KMS-11 (cell line): Measurements from ENCODE around the gene OSBPL8.

Experiments
- H2AFZ ChIP-seq: fragments of 200-600 bp; sonication (generic); 2 replicates; pipeline ENCODE4 v1.6.1; 2016; ENCODE audit warnings: antibody characterized with exemption, mixed run types, low read depth
- H3K27ac ChIP-seq: fragments of 200-600 bp; sonication (generic); 2 replicates; pipeline ENCODE4 v1.6.1; 2016; ENCODE audit warnings: mild to moderate bottlenecking, mixed run types
- H3K27me3 ChIP-seq: fragments of 200-600 bp; sonication (generic); 2 replicates; pipeline ENCODE4 v1.6.1; 2017; ENCODE audit warnings: mild to moderate bottlenecking, low read depth, mixed run types, moderate library complexity; ENCODE audit not compliant: insufficient read depth
- H3K36me3 ChIP-seq: fragments of 200-600 bp; sonication (generic); 2 replicates; pipeline ENCODE4 v1.6.1; 2017; ENCODE audit warnings: mild to moderate bottlenecking, mixed run types; ENCODE audit not compliant: insufficient read depth
- H3K4me1 ChIP-seq: fragments of 200-600 bp; sonication (generic); 2 replicates; pipeline ENCODE4 v1.6.1; 2016; ENCODE audit warnings: mild to moderate bottlenecking, low read depth, mixed run types; ENCODE audit not compliant: poor library complexity, severe bottlenecking
- H3K4me2 ChIP-seq: fragments of 200-600 bp; sonication (generic); 2 replicates; pipeline ENCODE4 v1.7.0; 2016; ENCODE audit warnings: mild to moderate bottlenecking, mixed run types
- H3K4me3 ChIP-seq: fragments of 200-600 bp; sonication (generic); IDR thresholded peaks from 2 replicates; pipeline ENCODE4 v1.6.1; 2017; ENCODE audit warnings: low read depth, low read length, mixed read lengths; ENCODE audit not compliant: insufficient read depth
- H3K79me2 ChIP-seq: fragments of 200-600 bp; sonication (generic); 2 replicates; pipeline ENCODE4 v1.6.1; 2016; ENCODE audit warnings: low read depth, mixed run types; ENCODE audit not compliant: insufficient read depth
- H3K9ac ChIP-seq: fragments of 200-600 bp; sonication (generic); 2 replicates; pipeline ENCODE4 v1.6.1; 2016; ENCODE audit warnings: mild to moderate bottlenecking, mixed run types
- H4K20me1 ChIP-seq: fragments of 200-600 bp; sonication (generic); 2 replicates; pipeline ENCODE4 v1.6.1; 2016; ENCODE audit warnings: mild to moderate bottlenecking, mixed run types; ENCODE audit not compliant: insufficient read depth
- TF ChIP-seq, protein P1 (sequence below): fragments of 200-600 bp; sonication (generic); conservative IDR thresholded peaks from 2 replicates; pipeline ENCODE4 v1.6.1; 2017; ENCODE audit warnings: low read depth, mild to moderate bottlenecking, antibody characterized with exemption, low read length, moderate library complexity, mixed read lengths

Gene OSBPL8

DNA sequence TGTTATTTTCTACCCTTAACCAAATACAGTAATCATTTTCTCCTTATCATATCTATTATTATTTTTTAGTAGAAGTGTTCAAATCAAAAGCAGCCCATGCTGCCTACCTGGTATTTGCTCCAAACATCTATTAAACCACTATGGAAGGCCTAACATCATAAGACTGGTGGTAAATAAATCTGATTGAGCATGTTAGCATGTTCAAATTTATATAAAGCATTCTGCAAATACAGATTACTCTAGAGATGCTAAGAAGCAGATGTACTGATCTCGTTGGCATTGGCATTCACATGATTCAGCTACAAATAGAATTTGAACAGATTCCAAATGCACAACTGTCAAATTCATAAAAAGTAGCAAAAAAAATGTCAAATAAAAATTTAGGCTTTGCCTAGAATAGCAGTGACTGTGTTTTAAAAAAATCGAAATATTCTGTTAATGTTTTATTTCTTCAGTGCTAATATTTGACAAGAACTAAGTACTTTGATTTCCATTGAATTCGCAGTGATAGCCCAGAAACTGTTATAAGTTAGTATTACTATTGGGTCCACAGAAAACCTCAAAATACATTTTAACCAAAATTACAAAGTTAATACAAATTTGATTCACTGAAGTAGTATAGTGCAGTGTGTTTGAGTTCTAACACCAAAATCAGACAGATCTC, 9.4 kb upstream of the OSBPL8 start:
- no peak overlapping the region for H3K9ac ChIP-seq
- TF ChIP-seq, protein P1, sequence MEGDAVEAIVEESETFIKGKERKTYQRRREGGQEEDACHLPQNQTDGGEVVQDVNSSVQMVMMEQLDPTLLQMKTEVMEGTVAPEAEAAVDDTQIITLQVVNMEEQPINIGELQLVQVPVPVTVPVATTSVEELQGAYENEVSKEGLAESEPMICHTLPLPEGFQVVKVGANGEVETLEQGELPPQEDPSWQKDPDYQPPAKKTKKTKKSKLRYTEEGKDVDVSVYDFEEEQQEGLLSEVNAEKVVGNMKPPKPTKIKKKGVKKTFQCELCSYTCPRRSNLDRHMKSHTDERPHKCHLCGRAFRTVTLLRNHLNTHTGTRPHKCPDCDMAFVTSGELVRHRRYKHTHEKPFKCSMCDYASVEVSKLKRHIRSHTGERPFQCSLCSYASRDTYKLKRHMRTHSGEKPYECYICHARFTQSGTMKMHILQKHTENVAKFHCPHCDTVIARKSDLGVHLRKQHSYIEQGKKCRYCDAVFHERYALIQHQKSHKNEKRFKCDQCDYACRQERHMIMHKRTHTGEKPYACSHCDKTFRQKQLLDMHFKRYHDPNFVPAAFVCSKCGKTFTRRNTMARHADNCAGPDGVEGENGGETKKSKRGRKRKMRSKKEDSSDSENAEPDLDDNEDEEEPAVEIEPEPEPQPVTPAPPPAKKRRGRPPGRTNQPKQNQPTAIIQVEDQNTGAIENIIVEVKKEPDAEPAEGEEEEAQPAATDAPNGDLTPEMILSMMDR, result no peak

DNA sequence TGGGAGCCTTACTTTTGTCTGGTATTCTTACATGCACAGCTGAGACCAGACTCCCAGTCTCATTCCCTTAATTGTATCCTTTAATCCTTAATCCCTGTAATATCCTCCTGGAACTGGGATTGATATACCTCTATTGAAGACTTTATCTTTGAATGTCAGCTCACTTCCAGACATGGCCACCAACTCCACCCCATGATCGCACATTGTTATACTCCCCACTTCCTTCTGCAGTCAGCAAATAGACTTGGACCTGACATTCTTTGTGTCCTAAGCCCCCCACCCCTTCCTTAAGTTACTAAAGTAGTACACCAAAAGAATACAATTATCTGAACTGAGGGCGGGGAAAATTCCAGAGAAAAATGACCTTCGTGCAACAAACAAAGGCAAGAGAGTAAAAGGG, 8.6 kb upstream of the OSBPL8 start:
- Histone ChIP-seq H3K27ac (no peak overlapping the region), H2AFZ (no peak overlapping the region), H3K4me3 (no peak overlapping the region), H3K79me2 (no peaks in the 10 kb centered on the region), H3K27me3 (no peaks in the 10 kb centered on the region), H3K4me2 (no peak overlapping the region), H3K9ac (no peak overlapping the region), H4K20me1 (no peaks in the 10 kb centered on the region), H3K36me3 (no peaks in the 10 kb centered on the region), H3K4me1 (no peaks in the 10 kb centered on the region)
- TF ChIP-seq, protein P1, result no peak

More for the DNA sequence above, 9.4 kb upstream of the OSBPL8 start:
- H4K20me1 ChIP-seq, result no peaks in the 10 kb centered on the region
- H3K4me2 ChIP-seq, result no peak overlapping the region
- H3K27me3 ChIP-seq, result no peaks in the 10 kb centered on the region
- H2AFZ ChIP-seq, result no peak overlapping the region
- no peak overlapping the region for H3K4me3 ChIP-seq
- no peak overlapping the region for H3K27ac ChIP-seq
- no peaks in the 10 kb centered on the region for H3K36me3 ChIP-seq
- H3K4me1 ChIP-seq, result no peaks in the 10 kb centered on the region
- no peaks in the 10 kb centered on the region for H3K79me2 ChIP-seq

DNA sequence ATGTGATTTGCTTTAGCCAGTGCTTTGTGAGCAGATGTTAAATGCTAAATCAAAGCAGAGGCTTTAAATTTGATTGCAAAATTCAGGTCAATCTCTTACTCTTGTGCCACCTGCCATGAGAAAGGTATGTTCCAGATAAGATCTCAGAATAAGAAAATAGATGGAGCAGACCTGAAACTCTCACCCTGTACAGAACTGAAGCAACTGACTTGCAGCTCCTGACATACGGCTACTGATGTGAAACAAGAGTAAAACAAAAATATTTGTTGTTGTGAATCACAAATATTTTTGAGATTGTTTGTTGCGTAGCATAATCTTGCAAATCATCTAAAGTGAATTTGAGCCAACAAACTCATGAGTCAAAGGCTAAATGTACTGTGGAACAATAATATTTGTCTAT, 3.5 kb upstream of the OSBPL8 start:
- H3K27me3 ChIP-seq, result no peaks in the 10 kb centered on the region
- TF ChIP-seq, protein P1, result no peak
- H4K20me1 ChIP-seq, result no peaks in the 10 kb centered on the region
- H3K9ac ChIP-seq, result no peak overlapping the region
- H3K79me2 ChIP-seq, result peaks cover 11% of the 10 kb centered on the region
- no peak overlapping the region for H3K4me3 ChIP-seq
- H3K36me3 ChIP-seq, result no peaks in the 10 kb centered on the region
- H3K4me2 ChIP-seq, result no peak overlapping the region
- no peak overlapping the region for H2AFZ ChIP-seq
- H3K27ac ChIP-seq, result no peak overlapping the region
- peaks cover 4% of the 10 kb centered on the region for H3K4me1 ChIP-seq

GRCh38 chr12:76562130-76562529, 2.6 kb upstream of the OSBPL8 start:
- Histone ChIP-seq H3K36me3 (no peaks in the 10 kb centered on the region), H4K20me1 (no peaks in the 10 kb centered on the region), H3K4me3 (no peak overlapping the region), H3K4me2 (no peak overlapping the region), H3K27ac (no peak overlapping the region), H3K9ac (no peak overlapping the region), H3K4me1 (peaks cover 12% of the 10 kb centered on the region), H2AFZ (no peak overlapping the region), H3K27me3 (no peaks in the 10 kb centered on the region), H3K79me2 (peaks cover 21% of the 10 kb centered on the region)
- TF ChIP-seq, protein P1, result no peak
